Testis (tissue), 3 donors: ENCODE data around the gene MMP24. TPM values are rescaled to one million over a fixed set of nuclear protein-coding genes. Genes with fewer than 3 reads are reported as not detected.
"Not testable (repeated sequence)": the region's sequence is repeated elsewhere in the genome, so short reads cannot be mapped to it uniquely, and the experiment has no call there.

Source experiments
- DNase-seq: peaks from one replicate; pipeline ENCODE4 v3.0.0-alpha.2; 2019
- H3K27ac ChIP-seq, 2 donors: fragments of 200-600 bp; sonication (generic); one replicate each; pipeline ENCODE4 v1.5.1; 2019
- H3K27me3 ChIP-seq: fragments of 200-600 bp; sonication (generic); one replicate; pipeline ENCODE4 v1.5.1; 2019
- H3K36me3 ChIP-seq: fragments of 200-600 bp; sonication (generic); one replicate; pipeline ENCODE4 v1.5.1; 2017; ENCODE audit warnings: low read depth; ENCODE audit errors: missing control alignments
- H3K4me1 ChIP-seq: fragments of 200-600 bp; sonication (generic); one replicate; pipeline ENCODE4 v1.5.1; 2019
- H3K4me3 ChIP-seq, 2 donors: fragments of 200-600 bp; sonication (generic); one replicate each; pipeline ENCODE4 v1.5.1; 2017 to 2019
- H3K9me3 ChIP-seq: fragments of 200-600 bp; sonication (generic); one replicate; pipeline ENCODE4 v1.5.1; 2017
- CTCF ChIP-seq, 3 experiments: fragments of 450-650 bp in 2 of 3; fragments of 200-600 bp in 1 of 3; sonication (generic) in 1 of 3; IDR thresholded peaks; one replicate each; pipeline ENCODE4 v1.5.1; 2016 to 2019; ENCODE audit warnings: antibody characterized with exemption in 3 of 3, mild to moderate bottlenecking in 2 of 3, moderate library complexity in 1 of 3
- POLR2A ChIP-seq: fragments of 450-650 bp; IDR thresholded peaks from one replicate; pipeline ENCODE4 v1.6.1; 2017; ENCODE audit warnings: antibody characterized with exemption, mild to moderate bottlenecking, moderate library complexity
- WGBS, 2 donors: methylation state at CpG; one replicate each; pipeline ENCODE4 v1.1.5; 2018; 5-methylcytosine and 5-hydroxymethylcytosine counted together
- intact Hi-C: fragments of 100-400 bp; cut with DNase I; formaldehyde crosslinking; loops from one replicate; pipeline ENCODE4 v1.15.1; 2023; ENCODE audit warnings: low total_unique reads
- polyA plus RNA-seq: library from polyadenylated mRNA; stranded (reverse); fragments of 350-450 nt; fragmentation: Illumina TruSeq; extraction: RNeasy Lipid Tissue Mini Kit (QIAGEN cat#74804); gene quantifications from one replicate; pipeline ENCODE4 v1.2.3, GENCODE V29; 2014; ENCODE audit warnings: low read depth, low replicate concordance; ENCODE audit not compliant: insufficient read depth
- total RNA-seq, 2 donors: library from RNA; depleted of rRNA; stranded (reverse); fragments of >200 nt; gene quantifications; one replicate each; pipeline ENCODE4 v1.2.3, GENCODE V29; 2016

MMP24 gene
- total and polyA plus RNA-seq, 3 donors from 2014 or later: 1.1 to 2.2 (median 1.1) TPM

- Histone ChIP-seq H3K27ac (no peak overlapping the region), H3K9me3 (no peaks in the 10 kb centered on the region), H3K27me3 (no peaks in the 10 kb centered on the region), H3K4me1 (peaks cover 7% of the 10 kb centered on the region), H3K36me3 (no peaks in the 10 kb centered on the region), H3K4me3 (no peak overlapping the region)
- WGBS, 2 donors: 90% methylated on average over 1 of the region's 1 CpG
- intact Hi-C loops: no loop called here
- DNase-seq: no peak
- no peak for TF ChIP-seq POLR2A
- no peak for TF ChIP-seq CTCF (IDR thresholded peaks at IDR 0.05)
These were observed 85.8 kb downstream of the MMP24 start for GRCh38 chr20:35312318-35312717.

GRCh38 chr20:35314816-35315631 lies 88.5 kb downstream of the MMP24 start:
- DNase-seq: no peak
- H3K4me1 ChIP-seq: no peaks in the 10 kb centered on the region
- no peaks in the 10 kb centered on the region for H3K9me3 ChIP-seq
- no peak for TF ChIP-seq CTCF (IDR thresholded peaks at IDR 0.05)
- H3K4me3 ChIP-seq: no peak overlapping the region
- 80 to 81% methylated on average over 3 of the region's 3 CpGs for WGBS, 2 donors
- no peaks in the 10 kb centered on the region for H3K27me3 ChIP-seq
- intact Hi-C loops: no loop called here
- H3K27ac ChIP-seq: no peak overlapping the region
- no peaks in the 10 kb centered on the region for H3K36me3 ChIP-seq

- H3K4me3 ChIP-seq, H3K4me1 ChIP-seq, H3K27ac ChIP-seq, intact Hi-C loops, H3K27me3 ChIP-seq, H3K36me3 ChIP-seq, DNase-seq, H3K9me3 ChIP-seq: not testable (repeated sequence)
- WGBS, 2 donors: 93 to 95% methylated on average over 5 to 7 of the region's 7 CpGs
These were observed 89.1 kb downstream of the MMP24 start for GRCh38 chr20:35315632-35316020.

GRCh38 chr20:35316086-35316485 lies 89.6 kb downstream of the MMP24 start:
- no peak for TF ChIP-seq CTCF (IDR thresholded peaks at IDR 0.05)
- TF ChIP-seq POLR2A: no peak
- intact Hi-C loops: no loop called here
- DNase-seq: no peak
- Histone ChIP-seq H3K27me3 (no peaks in the 10 kb centered on the region), H3K9me3 (no peaks in the 10 kb centered on the region), H3K36me3 (no peaks in the 10 kb centered on the region), H3K27ac (no peak overlapping the region), H3K4me3 (no peak overlapping the region), H3K4me1 (no peaks in the 10 kb centered on the region)
- 55 to 100% methylated on average over 2 of the region's 2 CpGs for WGBS, 2 donors

- H3K27ac ChIP-seq: no peak overlapping the region
- intact Hi-C loops: no loop called here
- TF ChIP-seq CTCF (IDR thresholded peaks at IDR 0.05) (no peak), POLR2A (no peak)
These were observed 91.1 kb downstream of the MMP24 start for GRCh38 chr20:35317416-35318210.

More at GRCh38 chr20:35317416-35318210, 91.1 kb downstream of the MMP24 start:
- Histone ChIP-seq H3K27me3 (no peaks in the 10 kb centered on the region), H3K9me3 (no peaks in the 10 kb centered on the region), H3K36me3 (no peaks in the 10 kb centered on the region), H3K4me1 (no peaks in the 10 kb centered on the region), H3K4me3 (no peak overlapping the region)
- no peak for DNase-seq
- WGBS, 2 donors: 88 to 89% methylated on average over 5 of the region's 5 CpGs
